ENCODE measurements around the gene CNTNAP2. TPM values are rescaled to one million over a fixed set of nuclear protein-coding genes. Genes with fewer than 3 reads are reported as not detected.

The CNTNAP2 gene
- total RNA-seq, 1 donor from 2014 or later: 9.2 TPM

GRCh38 chr7:146755585-146755984 lies 639.0 kb downstream of the CNTNAP2 start:
- no peak overlapping the region for H3K4me3 ChIP-seq (ENCODE audit: low read depth, low read length)
- no peak for TF ChIP-seq CTCF (conservative IDR thresholded peaks at IDR 0.05; ENCODE audit: low read depth, low read length)
- no peak for DNase-seq (ENCODE audit: low read depth)

GRCh38 chr7:146764458-146764857 lies 647.9 kb downstream of the CNTNAP2 start:
- no peak overlapping the region for H3K4me3 ChIP-seq (ENCODE audit: low read depth, low read length)
- no peak for TF ChIP-seq CTCF (conservative IDR thresholded peaks at IDR 0.05; ENCODE audit: low read depth, low read length)
- DNase-seq (ENCODE audit: low read depth): no peak

GRCh38 chr7:146768957-146769356 lies 652.4 kb downstream of the CNTNAP2 start:
- TF ChIP-seq CTCF (conservative IDR thresholded peaks at IDR 0.05; ENCODE audit: low read depth, low read length): no peak

GRCh38 chr7:146772601-146773000 lies 656.0 kb downstream of the CNTNAP2 start:
- TF ChIP-seq CTCF (conservative IDR thresholded peaks at IDR 0.05; ENCODE audit: low read depth, low read length): no peak
- DNase-seq (ENCODE audit: low read depth): no peak

More at GRCh38 chr7:146768957-146769356, 652.4 kb downstream of the CNTNAP2 start:
- no peak overlapping the region for H3K4me3 ChIP-seq (ENCODE audit: low read depth, low read length)
- no peak for DNase-seq (ENCODE audit: low read depth)

GRCh38 chr7:146773506-146773905 lies 656.9 kb downstream of the CNTNAP2 start:
- no peak for TF ChIP-seq CTCF (conservative IDR thresholded peaks at IDR 0.05; ENCODE audit: low read depth, low read length)
- DNase-seq (ENCODE audit: low read depth): no peak
- H3K4me3 ChIP-seq (ENCODE audit: low read depth, low read length): no peak overlapping the region

More at GRCh38 chr7:146772601-146773000, 656.0 kb downstream of the CNTNAP2 start:
- no peak overlapping the region for H3K4me3 ChIP-seq (ENCODE audit: low read depth, low read length)

- TF ChIP-seq CTCF (conservative IDR thresholded peaks at IDR 0.05; ENCODE audit: low read depth, low read length): no peak
- DNase-seq (ENCODE audit: low read depth): no peak
- H3K4me3 ChIP-seq (ENCODE audit: low read depth, low read length): no peak overlapping the region
These were observed 664.9 kb downstream of the CNTNAP2 start for GRCh38 chr7:146781352-146782116.

GRCh38 chr7:146787266-146787665 lies 670.7 kb downstream of the CNTNAP2 start:
- no peak for TF ChIP-seq CTCF (conservative IDR thresholded peaks at IDR 0.05; ENCODE audit: low read depth, low read length)
- no peak for DNase-seq (ENCODE audit: low read depth)
- no peak overlapping the region for H3K4me3 ChIP-seq (ENCODE audit: low read depth, low read length)
